ENCODE measurements around the gene GDNF. TPM values are rescaled to one million over a fixed set of nuclear protein-coding genes. Genes with fewer than 3 reads are reported as not detected.
"Not testable (repeated sequence)": the region's sequence is repeated elsewhere in the genome, so short reads cannot be mapped to it uniquely, and the experiment has no call there.

Gene GDNF, protein sequence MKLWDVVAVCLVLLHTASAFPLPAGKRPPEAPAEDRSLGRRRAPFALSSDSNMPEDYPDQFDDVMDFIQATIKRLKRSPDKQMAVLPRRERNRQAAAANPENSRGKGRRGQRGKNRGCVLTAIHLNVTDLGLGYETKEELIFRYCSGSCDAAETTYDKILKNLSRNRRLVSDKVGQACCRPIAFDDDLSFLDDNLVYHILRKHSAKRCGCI
- not detected in 2 replicates for total RNA-seq

- peak in 1 of 2 donors; percentile 48 for DNase-seq (ENCODE audit: low read depth in 2 of 2)
Observed at GRCh38 chr5:37839407-37840052, at the start of gene GDNF. Gene GDNF, minus strand, starts transcription at chr5:37840041. Its CDS starts 5,245 bp downstream, at chr5:37834796.

DNA sequence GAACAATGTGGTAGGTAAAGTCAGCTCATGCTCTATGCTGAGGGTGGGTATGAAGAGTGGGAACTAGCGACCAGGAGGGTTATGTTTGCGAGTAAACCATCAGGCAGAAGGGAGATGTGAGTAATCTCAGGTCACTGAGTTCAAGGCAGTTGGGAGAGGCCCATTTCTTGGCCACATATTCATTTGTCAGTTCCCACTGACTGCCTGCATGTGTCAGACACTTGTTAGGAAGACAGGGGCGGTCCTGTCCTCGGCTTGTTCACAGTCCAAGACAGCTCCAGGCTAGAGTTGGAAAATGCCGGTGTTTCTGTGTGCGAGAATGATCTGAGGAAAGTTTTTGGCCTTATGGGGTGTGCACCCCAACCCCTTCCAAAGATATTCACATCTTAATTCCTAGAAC, 48.6 kb upstream of the GDNF start:
- no peak for DNase-seq (ENCODE audit: low read depth in 2 of 2)

GRCh38 chr5:37886242-37886905, 46.5 kb upstream of the GDNF start:
- no peak for DNase-seq (ENCODE audit: low read depth in 2 of 2)

DNA sequence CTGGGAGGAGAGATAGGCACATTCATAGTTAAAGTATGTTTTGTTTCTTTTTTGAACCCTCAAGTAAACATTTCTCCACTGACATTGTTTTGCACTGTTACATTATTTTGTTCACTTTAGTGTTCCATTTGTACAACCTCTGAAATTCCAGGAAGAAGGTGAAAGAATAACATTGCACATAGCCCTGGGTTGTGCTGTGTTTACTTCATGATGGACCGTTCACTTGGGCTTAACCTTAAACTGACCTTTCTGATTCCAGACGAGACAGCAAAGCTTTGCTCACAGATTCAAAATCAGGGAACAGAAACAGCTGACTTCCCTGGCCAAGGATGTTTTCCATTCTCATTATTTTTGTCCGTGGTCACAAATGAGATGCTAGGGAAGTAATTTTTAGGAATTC, 42.8 kb upstream of the GDNF start:
- DNase-seq (ENCODE audit: low read depth in 2 of 2): no peak

DNA sequence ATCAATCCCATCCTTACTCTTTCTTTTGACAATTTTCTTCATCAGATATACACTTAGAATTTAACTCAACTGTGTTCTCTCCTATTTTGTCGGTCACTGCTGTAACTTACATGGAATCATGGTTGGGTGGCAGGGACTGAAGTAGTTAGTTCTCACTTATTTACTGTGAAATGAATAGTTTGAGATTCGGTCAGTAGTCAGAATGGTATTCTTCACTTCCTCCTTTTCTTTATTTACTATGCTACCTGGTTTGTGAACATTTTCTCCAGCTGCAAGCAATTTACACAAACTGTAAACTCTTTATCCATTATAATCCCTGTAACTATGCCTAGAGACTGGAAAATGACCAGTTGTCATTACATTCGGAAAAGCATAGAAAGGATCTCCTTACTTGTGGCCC, 41.5 kb upstream of the GDNF start:
- no peak for DNase-seq (ENCODE audit: low read depth in 2 of 2)

DNA sequence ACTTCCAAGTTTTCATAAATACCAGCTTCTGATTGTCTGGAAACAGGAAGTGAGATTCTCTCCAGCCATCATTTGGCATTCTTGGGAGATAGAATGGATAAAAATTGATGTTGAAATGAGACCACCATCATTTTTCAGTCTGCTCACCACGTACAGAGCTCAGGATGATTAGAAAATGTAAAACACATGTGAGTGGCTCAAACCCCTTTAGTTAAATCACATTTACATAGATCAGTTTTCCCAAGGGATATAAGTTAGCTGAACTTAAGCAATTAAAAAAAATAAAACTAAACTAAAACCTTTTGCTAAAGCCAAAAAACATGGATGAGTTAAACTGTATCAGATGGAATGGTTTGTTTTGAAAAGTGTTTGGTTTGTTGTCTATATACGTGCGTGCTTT, 37.1 kb upstream of the GDNF start:
- DNase-seq (ENCODE audit: low read depth in 2 of 2): no peak

GRCh38 chr5:37876245-37876644, 36.4 kb upstream of the GDNF start:
- DNase-seq (ENCODE audit: low read depth in 2 of 2): no peak

GRCh38 chr5:37875051-37875787, 35.4 kb upstream of the GDNF start:
- no peak for DNase-seq (ENCODE audit: low read depth in 2 of 2)

DNA sequence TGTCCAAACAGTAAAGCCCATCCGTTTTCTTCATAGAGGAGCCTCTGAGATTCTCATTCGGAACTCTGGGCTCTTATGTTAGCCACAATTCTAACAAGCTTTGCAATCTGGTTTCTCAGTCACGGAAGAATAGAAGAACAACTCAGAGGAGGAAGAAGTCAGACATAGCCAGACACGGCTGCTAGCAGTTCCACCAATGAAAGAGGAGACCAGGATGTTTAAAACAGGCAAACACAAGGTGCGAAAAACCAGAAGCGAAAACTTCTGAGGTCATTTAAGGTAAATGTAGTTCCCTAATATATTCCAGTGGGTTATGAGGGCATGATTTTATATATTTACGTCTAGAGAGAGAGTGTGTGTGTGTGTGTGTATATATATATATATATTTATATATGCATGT, 34.1 kb upstream of the GDNF start:
- no peak for DNase-seq (ENCODE audit: low read depth in 2 of 2)

GRCh38 chr5:37871023-37871815, 31.4 kb upstream of the GDNF start:
- no peak for DNase-seq (ENCODE audit: low read depth in 2 of 2)

DNA sequence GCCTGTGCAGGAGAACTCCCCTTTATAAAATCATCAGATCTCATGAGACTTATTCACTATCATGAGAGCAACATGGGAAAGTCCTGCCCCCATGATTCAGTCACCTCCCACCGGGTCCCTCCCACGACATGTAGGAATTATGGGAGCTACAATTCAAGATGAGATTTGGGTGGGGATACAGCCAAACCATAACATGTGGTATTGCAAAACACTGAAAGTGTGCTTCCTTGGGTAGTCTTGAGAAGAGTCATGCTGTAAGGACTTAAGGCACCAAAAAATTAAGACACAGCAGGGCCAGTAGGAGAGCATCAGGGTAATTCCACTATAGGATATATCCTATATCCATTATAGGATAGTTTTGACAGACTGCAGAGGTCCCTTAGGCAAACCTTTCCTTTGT, 29.4 kb upstream of the GDNF start:
- no peak for DNase-seq (ENCODE audit: low read depth in 2 of 2)

DNA sequence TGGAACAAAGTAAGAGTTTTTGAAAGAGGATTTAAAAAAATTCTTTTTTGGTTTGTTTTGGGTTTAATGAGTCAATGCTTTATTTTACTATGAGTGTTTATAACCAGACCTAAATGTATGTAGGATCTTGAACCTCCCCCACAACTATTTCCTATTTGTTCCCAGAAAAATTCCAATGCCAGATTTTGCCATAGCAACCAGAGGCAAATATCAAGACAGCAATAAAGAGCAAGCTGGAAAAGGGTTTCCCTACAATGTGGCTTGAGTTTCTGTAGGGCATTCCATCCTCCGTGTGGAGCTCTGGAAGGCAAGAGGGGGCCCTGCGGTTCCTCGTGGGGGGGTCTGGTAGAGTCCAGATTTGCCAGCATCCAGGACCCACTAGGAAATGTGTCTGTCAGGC, 27.8 kb upstream of the GDNF start:
- peak in 1 of 2 donors; percentile 3 for DNase-seq (ENCODE audit: low read depth in 2 of 2)

GRCh38 chr5:37862907-37863306, 23.1 kb upstream of the GDNF start:
- DNase-seq (ENCODE audit: low read depth in 2 of 2): not testable (repeated sequence)

DNA sequence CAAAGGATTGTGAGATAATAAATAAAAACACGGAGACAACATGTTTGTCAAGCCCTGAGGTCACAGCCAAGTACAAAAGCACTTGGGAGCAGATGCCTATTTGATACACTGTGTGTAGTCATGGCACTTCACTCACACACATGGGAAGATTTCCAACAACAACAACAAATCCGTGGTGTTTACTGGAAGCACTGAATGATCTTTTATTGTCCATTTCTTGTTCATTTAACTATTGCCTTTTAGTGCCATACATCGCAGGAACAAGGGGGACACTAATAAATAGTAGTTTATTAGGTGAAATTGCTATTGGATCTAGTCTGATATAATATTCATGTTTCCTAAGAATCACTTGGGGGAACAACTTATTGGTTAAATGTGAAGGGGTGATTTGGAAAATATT, 20.4 kb upstream of the GDNF start:
- DNase-seq (ENCODE audit: low read depth in 2 of 2): no peak

DNA sequence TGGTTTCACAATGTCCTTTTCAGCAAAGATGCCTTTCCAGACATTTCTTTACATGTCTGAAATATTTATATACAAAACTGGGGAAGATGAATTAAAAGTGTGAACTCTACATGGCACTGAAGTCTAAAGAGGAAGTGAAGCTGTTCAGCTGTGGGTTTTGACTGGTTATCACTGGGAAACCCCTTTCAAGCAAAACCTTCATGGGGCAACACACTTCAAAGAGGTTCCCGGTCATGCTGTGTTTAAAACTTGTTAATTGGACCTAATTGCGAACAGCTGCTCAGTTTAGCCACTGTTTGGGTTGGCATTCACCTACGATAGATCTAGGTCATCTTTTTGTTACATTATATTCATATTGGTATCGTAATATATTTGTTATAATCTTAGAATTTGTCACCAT, 20.0 kb upstream of the GDNF start:
- DNase-seq (ENCODE audit: low read depth in 2 of 2): no peak

DNA sequence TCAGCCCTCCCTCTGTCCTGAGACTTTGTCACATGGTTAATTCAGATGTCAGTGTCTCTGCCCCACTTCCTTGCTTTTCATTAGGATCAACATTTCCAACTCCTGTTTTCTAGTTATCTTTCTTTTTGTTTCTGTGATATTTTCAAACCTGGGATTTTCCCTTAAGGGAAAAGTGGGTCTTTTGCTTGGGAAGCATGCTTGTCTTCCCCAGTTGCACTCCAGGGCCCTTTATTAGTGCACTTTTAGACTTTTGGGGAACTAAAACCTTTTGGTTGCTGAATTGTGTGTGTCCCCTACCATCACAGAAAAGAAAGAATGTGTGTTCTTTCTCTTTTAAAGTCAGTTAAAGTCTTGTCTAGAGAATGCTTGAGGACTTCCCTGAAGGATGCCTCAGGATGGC, 18.4 kb upstream of the GDNF start:
- DNase-seq (ENCODE audit: low read depth in 2 of 2): no peak

DNA sequence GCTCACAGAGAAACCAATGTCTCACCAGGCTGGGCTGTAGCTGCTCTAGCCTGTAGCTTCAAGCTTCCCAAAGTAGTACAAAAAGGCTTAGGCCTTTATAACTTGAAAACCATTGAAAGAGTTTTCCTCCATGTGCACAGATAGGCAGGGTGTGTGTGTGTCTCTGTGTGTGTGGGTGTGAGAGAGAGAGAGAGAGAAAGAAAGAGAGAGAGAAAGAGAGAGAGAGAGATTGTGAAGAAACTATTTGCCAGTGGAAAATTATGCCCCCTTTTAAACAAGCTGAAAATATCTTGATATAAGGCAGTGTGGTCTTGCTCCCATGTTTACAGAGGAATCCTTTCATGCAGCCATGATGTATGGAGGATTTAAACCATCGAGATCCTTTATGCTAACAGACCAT, 17.9 kb upstream of the GDNF start:
- no peak for DNase-seq (ENCODE audit: low read depth in 2 of 2)

GRCh38 chr5:37855438-37855837, 15.6 kb upstream of the GDNF start:
- no peak for DNase-seq (ENCODE audit: low read depth in 2 of 2)

DNA sequence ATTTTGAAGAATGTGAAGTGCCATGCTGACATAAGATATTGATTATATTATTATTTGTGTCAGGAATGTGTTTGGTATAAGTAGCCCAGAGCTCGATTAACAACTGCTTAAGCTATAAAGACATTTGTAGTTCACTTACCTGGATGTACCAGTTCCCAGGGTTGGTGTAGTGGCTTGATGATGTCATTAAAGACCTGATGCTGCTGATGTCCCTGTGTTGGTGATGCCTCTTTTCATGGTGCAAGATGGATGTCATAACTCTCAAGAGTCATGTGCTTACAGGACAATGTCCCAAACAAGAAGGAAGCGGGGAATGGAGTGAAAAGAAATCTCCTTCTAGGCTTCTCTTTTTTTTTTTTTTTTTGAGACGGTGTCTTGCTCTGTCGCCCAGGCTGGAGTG, 11.5 kb upstream of the GDNF start:
- DNase-seq (ENCODE audit: low read depth in 2 of 2): no peak

GRCh38 chr5:37850226-37850865, 10.5 kb upstream of the GDNF start:
- DNase-seq (ENCODE audit: low read depth in 2 of 2): no peak

- no peak for DNase-seq (ENCODE audit: low read depth in 2 of 2)
Observed at GRCh38 chr5:37849641-37850040, 9.8 kb upstream of the GDNF start.

Measured in dermis microvascular lymphatic vessel endothelial cell (primary cell).